Smooth muscle cell (in vitro differentiated cells): ENCODE results near the gene PCDHGB7. TPM values are rescaled to one million over a fixed set of nuclear protein-coding genes. Genes with fewer than 3 reads are reported as not detected.

Experiments used
- DNase-seq: peaks from one replicate; lab custom pipeline; 2025; ENCODE audit not compliant: unreplicated experiment; lab: John Stamatoyannopoulos, UW
- H2AFZ ChIP-seq: fragments of 200-600 bp; sonication (generic); 2 replicates; pipeline ENCODE4 v1.6.0; 2016; ENCODE audit warnings: antibody characterized with exemption, low read depth, mild to moderate bottlenecking
- H3F3A ChIP-seq: fragments of 200-600 bp; sonication (generic); 2 replicates; pipeline ENCODE4 v1.6.0; 2017; ENCODE audit warnings: antibody characterized with exemption, low read depth
- H3K27ac ChIP-seq: fragments of 200-600 bp; sonication (generic); 2 replicates; pipeline ENCODE4 v1.5.1; 2016; ENCODE audit warnings: low read depth, mild to moderate bottlenecking
- H3K27me3 ChIP-seq: fragments of 200-600 bp; sonication (generic); 2 replicates; pipeline ENCODE4 v1.6.1; 2016; ENCODE audit warnings: low read depth, mild to moderate bottlenecking
- H3K36me3 ChIP-seq: fragments of 200-600 bp; sonication (generic); 2 replicates; pipeline ENCODE4 v1.5.1; 2016; ENCODE audit warnings: low read depth
- H3K4me1 ChIP-seq: fragments of 200-600 bp; sonication (generic); 2 replicates; pipeline ENCODE4 v1.5.1; 2016; ENCODE audit warnings: low read depth
- H3K4me2 ChIP-seq: fragments of 200-600 bp; sonication (generic); 2 replicates; pipeline ENCODE4 v1.6.0; 2016; ENCODE audit warnings: mild to moderate bottlenecking
- H3K4me3 ChIP-seq: fragments of 200-600 bp; sonication (generic); 2 replicates; pipeline ENCODE4 v1.5.1; 2016; ENCODE audit warnings: mild to moderate bottlenecking
- H3K79me2 ChIP-seq: fragments of 200-600 bp; sonication (generic); 2 replicates; pipeline ENCODE4 v1.6.0; 2016; ENCODE audit warnings: low read depth, mild to moderate bottlenecking
- H3K9ac ChIP-seq: fragments of 200-600 bp; sonication (generic); 2 replicates; pipeline ENCODE4 v1.6.0; 2016; ENCODE audit warnings: low read depth
- H3K9me3 ChIP-seq: fragments of 200-600 bp; sonication (generic); replicated peaks from 2 replicates; pipeline ENCODE4 v1.5.1; 2016; ENCODE audit warnings: low read depth
- H4K20me1 ChIP-seq: fragments of 200-600 bp; sonication (generic); 2 replicates; pipeline ENCODE4 v1.6.0; 2016; ENCODE audit warnings: low read depth
- WGBS: methylation state at CpG from one replicate; pipeline ENCODE4 v1.1.7; 2016; ENCODE audit warnings: low lambda C conversion rate; 5-methylcytosine and 5-hydroxymethylcytosine counted together
- polyA plus RNA-seq: library from polyadenylated mRNA; unstranded; fragments of >200 nt; fragmentation: Nextera tagmentation; extraction: Ambion mirVana; gene quantifications from 2 replicates; pipeline ENCODE4 v1.2.1, GENCODE V29; 2016
- total RNA-seq: library from RNA; depleted of rRNA; stranded (reverse); fragments of >200 nt; gene quantifications from 2 replicates; pipeline ENCODE4 v1.2.3, GENCODE V29; 2014
- TF ChIP-seq, protein P1 (sequence below): fragments of 200-600 bp; sonication (generic); IDR thresholded peaks from 2 replicates; pipeline ENCODE4 v1.5.1; 2017; ENCODE audit warnings: borderline replicate concordance, mild to moderate bottlenecking, antibody characterized with exemption; ENCODE audit not compliant: insufficient read depth, poor library complexity, severe bottlenecking

The PCDHGB7 gene
- total and polyA plus RNA-seq, 2 experiments from 2014 or later = 24.6 to 25.3 TPM

DNA sequence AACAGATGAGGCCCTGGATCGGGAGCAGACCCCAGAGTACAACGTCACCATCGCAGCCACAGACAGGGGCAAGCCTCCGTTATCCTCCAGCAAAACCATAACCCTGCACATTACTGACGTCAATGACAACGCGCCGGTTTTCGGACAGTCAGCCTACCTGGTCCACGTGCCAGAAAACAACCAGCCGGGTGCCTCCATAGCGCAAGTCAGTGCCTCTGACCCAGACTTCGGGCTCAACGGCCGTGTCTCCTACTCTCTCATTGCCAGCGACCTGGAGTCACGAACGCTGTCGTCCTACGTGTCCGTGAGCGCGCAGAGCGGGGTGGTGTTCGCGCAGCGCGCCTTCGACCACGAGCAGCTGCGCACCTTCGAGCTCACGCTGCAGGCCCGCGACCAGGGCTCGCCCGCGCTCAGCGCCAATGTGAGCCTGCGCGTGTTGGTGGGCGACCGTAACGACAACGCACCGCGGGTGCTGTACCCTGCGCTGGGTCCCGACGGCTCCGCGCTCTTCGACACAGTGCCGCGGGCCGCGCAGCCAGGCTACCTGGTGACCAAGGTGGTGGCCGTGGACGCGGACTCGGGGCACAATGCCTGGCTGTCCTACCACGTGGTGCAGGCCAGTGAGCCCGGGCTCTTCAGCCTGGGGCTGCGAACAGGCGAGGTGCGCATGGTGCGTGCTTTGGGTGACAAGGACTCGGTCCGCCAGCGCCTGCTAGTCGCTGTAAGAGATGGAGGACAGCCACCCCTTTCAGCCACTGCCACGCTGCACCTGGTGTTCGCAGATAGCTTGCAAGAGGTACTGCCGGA lies 1.8 kb downstream of the PCDHGB7 start:
- Histone ChIP-seq H3F3A (peaks cover 5% of the 10 kb centered on the region), H3K4me2 (no peak overlapping the region), H3K27ac (no peak overlapping the region), H4K20me1 (no peaks in the 10 kb centered on the region), H2AFZ (no peak overlapping the region), H3K9me3 (peaks cover 34% of the 10 kb centered on the region), H3K4me3 (no peak overlapping the region), H3K4me1 (peaks cover 5% of the 10 kb centered on the region), H3K79me2 (peaks cover 75% of the 10 kb centered on the region), H3K9ac (no peak overlapping the region), H3K36me3 (peaks cover 47% of the 10 kb centered on the region), H3K27me3 (no peaks in the 10 kb centered on the region)
- no peak for DNase-seq
- TF ChIP-seq, protein P1, sequence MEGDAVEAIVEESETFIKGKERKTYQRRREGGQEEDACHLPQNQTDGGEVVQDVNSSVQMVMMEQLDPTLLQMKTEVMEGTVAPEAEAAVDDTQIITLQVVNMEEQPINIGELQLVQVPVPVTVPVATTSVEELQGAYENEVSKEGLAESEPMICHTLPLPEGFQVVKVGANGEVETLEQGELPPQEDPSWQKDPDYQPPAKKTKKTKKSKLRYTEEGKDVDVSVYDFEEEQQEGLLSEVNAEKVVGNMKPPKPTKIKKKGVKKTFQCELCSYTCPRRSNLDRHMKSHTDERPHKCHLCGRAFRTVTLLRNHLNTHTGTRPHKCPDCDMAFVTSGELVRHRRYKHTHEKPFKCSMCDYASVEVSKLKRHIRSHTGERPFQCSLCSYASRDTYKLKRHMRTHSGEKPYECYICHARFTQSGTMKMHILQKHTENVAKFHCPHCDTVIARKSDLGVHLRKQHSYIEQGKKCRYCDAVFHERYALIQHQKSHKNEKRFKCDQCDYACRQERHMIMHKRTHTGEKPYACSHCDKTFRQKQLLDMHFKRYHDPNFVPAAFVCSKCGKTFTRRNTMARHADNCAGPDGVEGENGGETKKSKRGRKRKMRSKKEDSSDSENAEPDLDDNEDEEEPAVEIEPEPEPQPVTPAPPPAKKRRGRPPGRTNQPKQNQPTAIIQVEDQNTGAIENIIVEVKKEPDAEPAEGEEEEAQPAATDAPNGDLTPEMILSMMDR = no peak
- 97% methylated on average over 63 of the region's 74 CpGs for WGBS

- H4K20me1 ChIP-seq = no peaks in the 10 kb centered on the region
- no peak within 1 kb of the TSS for H3K27ac ChIP-seq
- H2AFZ ChIP-seq = peak within 1 kb of the TSS; percentile 44
- H3F3A ChIP-seq = peaks cover 5% of the 10 kb centered on the region
- peak within 1 kb of the TSS; percentile 50 for H3K4me3 ChIP-seq
- no peaks in the 10 kb centered on the region for H3K27me3 ChIP-seq
- peaks cover 57% of the 10 kb centered on the region for H3K36me3 ChIP-seq
- TF ChIP-seq, protein P1 = peak; percentile 30
- peak within 1 kb of the TSS; percentile 67 for H3K4me2 ChIP-seq
- WGBS = 38% methylated on average over 42 of the region's 42 CpGs
- DNase-seq = no peak
- H3K4me1 ChIP-seq = peaks cover 5% of the 10 kb centered on the region
- peaks cover 51% of the 10 kb centered on the region for H3K9me3 ChIP-seq
- H3K9ac ChIP-seq = peak within 1 kb of the TSS; percentile 19
- peaks cover 79% of the 10 kb centered on the region for H3K79me2 ChIP-seq
Measured at GRCh38 chr5:141420855-141421488, 3.5 kb downstream of the PCDHGB7 start, which contains the start of gene PCDHGA11. Gene PCDHGA11 (plus strand): TSS chr5:141421051. CDS start chr5:141421228, 177 bp downstream.

DNA sequence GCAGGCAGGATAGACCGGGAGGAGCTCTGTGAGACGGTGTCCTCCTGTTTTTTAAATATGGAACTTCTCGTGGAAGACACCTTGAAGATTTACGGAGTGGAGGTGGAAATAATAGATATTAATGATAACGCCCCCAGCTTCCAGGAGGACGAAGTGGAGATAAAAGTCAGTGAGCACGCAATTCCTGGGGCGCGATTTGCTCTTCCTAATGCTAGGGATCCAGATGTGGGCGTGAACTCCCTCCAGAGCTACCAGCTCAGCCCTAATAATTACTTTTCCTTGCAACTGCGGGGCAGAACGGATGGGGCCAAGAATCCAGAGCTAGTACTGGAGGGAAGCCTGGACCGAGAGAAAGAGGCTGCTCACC lies 4.0 kb downstream of the PCDHGB7 start:
- peak overlapping the region; percentile 44 for H2AFZ ChIP-seq
- TF ChIP-seq, protein P1 = no peak
- H3K4me1 ChIP-seq = peaks cover 5% of the 10 kb centered on the region
- H4K20me1 ChIP-seq = no peaks in the 10 kb centered on the region
- H3F3A ChIP-seq = peaks cover 5% of the 10 kb centered on the region
- H3K4me2 ChIP-seq = peak overlapping the region; percentile 67
- H3K9me3 ChIP-seq = peaks cover 56% of the 10 kb centered on the region
- H3K79me2 ChIP-seq = peaks cover 75% of the 10 kb centered on the region
- no peak for DNase-seq
- H3K27ac ChIP-seq = no peak overlapping the region
- H3K36me3 ChIP-seq = peaks cover 55% of the 10 kb centered on the region
- peak overlapping the region; percentile 50 for H3K4me3 ChIP-seq
- no peak overlapping the region for H3K9ac ChIP-seq
- WGBS = 63% methylated on average over 13 of the region's 13 CpGs
- H3K27me3 ChIP-seq = no peaks in the 10 kb centered on the region
